Measurements from ENCODE around the gene CCDC88C. TPM values are rescaled to one million over a fixed set of nuclear protein-coding genes. Genes with fewer than 3 reads are reported as not detected.
A peak's percentile ranks its signal among the peaks of the same experiment; 100 is the strongest.

The CCDC88C gene
- total RNA-seq, 2 experiments from 2014 or later: 269 to 287 TPM

DNA sequence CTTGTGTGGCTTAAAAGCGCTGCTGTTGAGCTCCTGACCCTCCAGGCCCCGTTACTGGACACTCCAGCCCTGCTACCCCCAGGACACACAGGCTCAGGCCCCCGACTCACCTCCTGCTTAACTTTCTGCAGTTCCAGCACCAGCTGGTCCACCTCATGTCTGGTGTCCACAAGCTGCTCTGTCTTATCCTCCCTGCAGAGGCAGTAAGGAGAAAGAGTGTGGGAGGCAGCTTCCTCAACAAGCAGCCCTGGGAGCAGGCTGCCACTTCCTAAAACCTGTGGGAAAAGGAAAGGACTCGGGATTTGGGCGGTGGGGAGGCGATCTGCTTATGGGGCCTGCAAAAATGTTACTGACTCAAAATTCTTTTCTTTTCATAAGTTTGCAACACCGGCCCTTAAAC, 79.2 kb downstream of the CCDC88C start:
- no peak for DNase-seq
- Histone ChIP-seq H3K4me1 (ENCODE audit: insufficient read depth, low read length) (peaks cover 23% of the 10 kb centered on the region), H3K9me3 (ENCODE audit: control insufficient read depth in 1 of 2, insufficient read depth in 1 of 2, low read length in 2 of 2) (no peaks in the 10 kb centered on the region), H3K4me3 (ENCODE audit: low read length) (no peak overlapping the region), H3K27me3 (ENCODE audit: control insufficient read depth in 1 of 2, insufficient read depth in 2 of 2, low read length in 2 of 2) (no peaks in the 10 kb centered on the region), H3K27ac (ENCODE audit: low read depth in 1 of 2, low read length in 2 of 2) (no peak overlapping the region), H3K36me3 (ENCODE audit: insufficient read depth, low read length) (peaks cover 100% of the 10 kb centered on the region)
- intact Hi-C loops (cut with DNase I, micrococcal nuclease): no loop called here
- H3K9me3 Mint-ChIP-seq: no peaks in the 10 kb centered on the region
- TF ChIP-seq, protein P1, sequence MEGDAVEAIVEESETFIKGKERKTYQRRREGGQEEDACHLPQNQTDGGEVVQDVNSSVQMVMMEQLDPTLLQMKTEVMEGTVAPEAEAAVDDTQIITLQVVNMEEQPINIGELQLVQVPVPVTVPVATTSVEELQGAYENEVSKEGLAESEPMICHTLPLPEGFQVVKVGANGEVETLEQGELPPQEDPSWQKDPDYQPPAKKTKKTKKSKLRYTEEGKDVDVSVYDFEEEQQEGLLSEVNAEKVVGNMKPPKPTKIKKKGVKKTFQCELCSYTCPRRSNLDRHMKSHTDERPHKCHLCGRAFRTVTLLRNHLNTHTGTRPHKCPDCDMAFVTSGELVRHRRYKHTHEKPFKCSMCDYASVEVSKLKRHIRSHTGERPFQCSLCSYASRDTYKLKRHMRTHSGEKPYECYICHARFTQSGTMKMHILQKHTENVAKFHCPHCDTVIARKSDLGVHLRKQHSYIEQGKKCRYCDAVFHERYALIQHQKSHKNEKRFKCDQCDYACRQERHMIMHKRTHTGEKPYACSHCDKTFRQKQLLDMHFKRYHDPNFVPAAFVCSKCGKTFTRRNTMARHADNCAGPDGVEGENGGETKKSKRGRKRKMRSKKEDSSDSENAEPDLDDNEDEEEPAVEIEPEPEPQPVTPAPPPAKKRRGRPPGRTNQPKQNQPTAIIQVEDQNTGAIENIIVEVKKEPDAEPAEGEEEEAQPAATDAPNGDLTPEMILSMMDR (IDR thresholded peaks at IDR 0.05): no peak
- ChIA-PET POLR2A (interaction anchor here (2.1 kb wide), 1 partner anchor 12 kb away, joined by 8 read pairs; no protein-coding TSS in a partner anchor), CTCF (interaction anchor here (1.6 kb wide), 1 partner anchor 15 kb away, joined by 5 read pairs; no protein-coding TSS in a partner anchor)
- ATAC-seq (ENCODE audit: poor library complexity): no peak
- no peak overlapping the region for H3K4me3 Mint-ChIP-seq
- peaks cover 39% of the 10 kb centered on the region for H3K4me1 Mint-ChIP-seq (ENCODE audit: low read depth)
- H3K36me3 Mint-ChIP-seq (ENCODE audit: low read depth): peaks cover 85% of the 10 kb centered on the region
- H3K27me3 Mint-ChIP-seq: no peaks in the 10 kb centered on the region
- no peak overlapping the region for H3K27ac Mint-ChIP-seq

DNA sequence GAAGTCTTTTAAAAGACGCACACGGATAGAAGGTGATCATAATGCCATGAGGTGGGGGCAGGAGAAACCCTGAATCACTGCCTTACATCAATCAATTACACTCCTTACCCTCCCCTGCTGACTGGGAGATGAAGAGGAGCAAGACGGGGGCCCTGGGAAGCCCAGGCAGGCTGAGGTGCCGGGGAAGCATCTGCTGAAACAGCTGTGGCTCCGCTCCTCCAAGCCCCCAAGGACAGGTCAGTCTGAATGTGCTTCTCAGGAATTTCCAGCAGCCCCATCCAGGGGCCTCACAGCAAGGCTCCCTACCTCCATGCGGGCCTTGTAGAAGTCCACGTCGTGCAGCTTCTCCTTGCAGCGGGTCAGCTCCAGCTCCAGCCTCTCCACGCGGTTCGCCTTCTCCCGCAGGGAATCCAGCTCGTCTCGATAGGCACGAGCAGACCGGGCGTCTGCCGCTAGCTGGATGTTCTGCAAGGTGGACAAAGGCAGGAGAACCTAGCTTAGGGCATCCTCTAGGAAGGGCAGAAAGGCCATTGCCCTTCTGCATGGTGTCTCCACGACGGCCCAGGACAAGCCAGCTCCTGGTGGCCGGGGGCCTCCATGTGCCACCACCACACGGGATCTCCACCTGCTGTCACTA, 79.8 kb downstream of the CCDC88C start:
- ChIA-PET POLR2A (interaction anchor here (0.9 to 2.1 kb wide), 2 partner anchors 11 to 13 kb away, joined by 3 to 8 read pairs; no protein-coding TSS in a partner anchor), CTCF (interaction anchor here (1.6 kb wide), 1 partner anchor 14 kb away, joined by 5 read pairs; no protein-coding TSS in a partner anchor)
- Histone ChIP-seq H3K4me3 (ENCODE audit: low read length) (no peak overlapping the region), H3K9me3 (ENCODE audit: control insufficient read depth in 1 of 2, insufficient read depth in 1 of 2, low read length in 2 of 2) (no peaks in the 10 kb centered on the region), H3K27me3 (ENCODE audit: control insufficient read depth in 1 of 2, insufficient read depth in 2 of 2, low read length in 2 of 2) (no peaks in the 10 kb centered on the region), H3K36me3 (ENCODE audit: insufficient read depth, low read length) (peaks cover 100% of the 10 kb centered on the region), H3K27ac (ENCODE audit: low read depth in 1 of 2, low read length in 2 of 2) (no peak overlapping the region), H3K4me1 (ENCODE audit: insufficient read depth, low read length) (peaks cover 25% of the 10 kb centered on the region)
- no peak for ATAC-seq (ENCODE audit: poor library complexity)
- H3K27me3 Mint-ChIP-seq: no peaks in the 10 kb centered on the region
- H3K4me1 Mint-ChIP-seq (ENCODE audit: low read depth): peaks cover 45% of the 10 kb centered on the region
- intact Hi-C loops (cut with DNase I, micrococcal nuclease): no loop called here
- DNase-seq: no peak
- no peaks in the 10 kb centered on the region for H3K9me3 Mint-ChIP-seq
- H3K36me3 Mint-ChIP-seq (ENCODE audit: low read depth): peaks cover 87% of the 10 kb centered on the region
- peak overlapping the region; percentile 14 for H3K27ac Mint-ChIP-seq
- TF ChIP-seq, protein P1 (IDR thresholded peaks at IDR 0.05): no peak
- H3K4me3 Mint-ChIP-seq: no peak overlapping the region

DNA sequence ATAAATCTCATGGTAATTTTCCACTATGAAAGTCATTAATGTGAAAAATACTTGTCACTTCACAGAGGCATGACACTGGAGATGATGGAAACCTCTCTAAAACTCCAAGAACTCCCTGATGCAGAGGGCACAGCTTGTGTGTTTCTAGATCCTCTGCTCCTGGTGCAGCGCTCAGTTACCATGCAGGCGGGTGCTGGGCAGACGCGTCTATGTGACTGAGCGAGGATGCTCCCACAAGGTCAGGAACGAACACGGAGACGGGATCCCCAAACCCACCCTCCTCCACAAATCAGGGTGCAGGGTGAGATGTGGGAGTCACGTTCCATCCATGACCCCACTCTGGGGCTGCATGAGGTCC, 81.5 kb downstream of the CCDC88C start:
- Histone ChIP-seq H3K4me1 (ENCODE audit: insufficient read depth, low read length) (peaks cover 42% of the 10 kb centered on the region), H3K27me3 (ENCODE audit: control insufficient read depth in 1 of 2, insufficient read depth in 2 of 2, low read length in 2 of 2) (no peaks in the 10 kb centered on the region), H3K36me3 (ENCODE audit: insufficient read depth, low read length) (peaks cover 97% of the 10 kb centered on the region), H3K4me3 (ENCODE audit: low read length) (no peak overlapping the region), H3K9me3 (ENCODE audit: control insufficient read depth in 1 of 2, insufficient read depth in 1 of 2, low read length in 2 of 2) (no peaks in the 10 kb centered on the region), H3K27ac (ENCODE audit: low read depth in 1 of 2, low read length in 2 of 2) (no peak overlapping the region)
- TF ChIP-seq, protein P1 (IDR thresholded peaks at IDR 0.05): no peak
- H3K4me3 Mint-ChIP-seq: no peak overlapping the region
- H3K27me3 Mint-ChIP-seq: no peaks in the 10 kb centered on the region
- peaks cover 84% of the 10 kb centered on the region for H3K36me3 Mint-ChIP-seq (ENCODE audit: low read depth)
- ATAC-seq (ENCODE audit: poor library complexity) (no peak), DNase-seq (no peak)
- peaks cover 53% of the 10 kb centered on the region for H3K4me1 Mint-ChIP-seq (ENCODE audit: low read depth)
- CTCF ChIA-PET: interaction anchor here (1.0 kb wide), 1 partner anchor 13 kb away, joined by 3 read pairs; no protein-coding TSS in a partner anchor
- POLR2A ChIA-PET: interaction anchor here (0.9 to 1.7 kb wide), 3 partner anchors 13 to 36 kb away, joined by 3 to 5 read pairs (median 3); no protein-coding TSS in a partner anchor
- intact Hi-C loops (cut with DNase I, micrococcal nuclease): no loop called here
- H3K9me3 Mint-ChIP-seq: no peaks in the 10 kb centered on the region
- peak overlapping the region; percentile 97 for H3K27ac Mint-ChIP-seq
